ENCODE data around the gene PSD4.
"Not testable (repeated sequence)": the region's sequence is repeated elsewhere in the genome, so short reads cannot be mapped to it uniquely, and the experiment has no call there.

PSD4 gene

GRCh38 chr2:113225263-113226259 is 51.8 kb downstream of the PSD4 start:
- DNase-seq, result peak; percentile 33

GRCh38 chr2:113226462-113226861 is 52.7 kb downstream of the PSD4 start:
- no peak for DNase-seq

GRCh38 chr2:113227290-113227689 is 53.5 kb downstream of the PSD4 start:
- no peak for DNase-seq

GRCh38 chr2:113227698-113228097 is 53.9 kb downstream of the PSD4 start:
- no peak for DNase-seq

- no peak for DNase-seq
These were observed 54.6 kb downstream of the PSD4 start for GRCh38 chr2:113228351-113228750.

GRCh38 chr2:113228991-113229716 is 55.4 kb downstream of the PSD4 start:
- DNase-seq, result no peak

GRCh38 chr2:113229795-113230194 is 56.0 kb downstream of the PSD4 start:
- no peak for DNase-seq

- DNase-seq, result no peak
These were observed 56.8 kb downstream of the PSD4 start for GRCh38 chr2:113230531-113230930.

GRCh38 chr2:113231064-113231463 is 57.3 kb downstream of the PSD4 start:
- DNase-seq, result no peak

- DNase-seq, result no peak
These were observed 58.4 kb downstream of the PSD4 start for GRCh38 chr2:113232123-113232522.

- no peak for DNase-seq
These were observed 59.0 kb downstream of the PSD4 start for GRCh38 chr2:113232740-113233139.

- DNase-seq, result peak; percentile 24
These were observed 60.1 kb downstream of the PSD4 start for GRCh38 chr2:113233593-113234550.

GRCh38 chr2:113234721-113235346 is 61.1 kb downstream of the PSD4 start:
- DNase-seq, result no peak

- DNase-seq, result not testable (repeated sequence)
These were observed 61.8 kb downstream of the PSD4 start for GRCh38 chr2:113235347-113236226.

- no peak for DNase-seq
These were observed 62.8 kb downstream of the PSD4 start for GRCh38 chr2:113236367-113237159.

- DNase-seq, result no peak
These were observed 63.9 kb downstream of the PSD4 start for GRCh38 chr2:113237604-113238160.

- no peak for DNase-seq
These were observed 65.4 kb downstream of the PSD4 start for GRCh38 chr2:113238871-113239839.

- peak; percentile 76 for DNase-seq
These were observed 66.6 kb downstream of the PSD4 start for GRCh38 chr2:113240150-113240914.
